ENCODE measurements around the gene PRKAR1B. TPM values are rescaled to one million over a fixed set of nuclear protein-coding genes. Genes with fewer than 3 reads are reported as not detected.
"Not testable (repeated sequence)": the region's sequence is repeated elsewhere in the genome, so short reads cannot be mapped to it uniquely, and the experiment has no call there.

PRKAR1B gene
- total RNA-seq, 4 donors from 2014 or later, result 8.2 to 12.3 (median 10.5) TPM

- no peak for DNase-seq (ENCODE audit: low spot score in 2 of 2)
- H3K4me3 ChIP-seq, result no peak overlapping the region
- no peak overlapping the region for H3K27ac ChIP-seq
- TF ChIP-seq POLR2AphosphoS5 (IDR thresholded peaks at IDR 0.05) (no peak), POLR2A (IDR thresholded peaks at IDR 0.05) (no peak)
- TF ChIP-seq, protein P1, sequence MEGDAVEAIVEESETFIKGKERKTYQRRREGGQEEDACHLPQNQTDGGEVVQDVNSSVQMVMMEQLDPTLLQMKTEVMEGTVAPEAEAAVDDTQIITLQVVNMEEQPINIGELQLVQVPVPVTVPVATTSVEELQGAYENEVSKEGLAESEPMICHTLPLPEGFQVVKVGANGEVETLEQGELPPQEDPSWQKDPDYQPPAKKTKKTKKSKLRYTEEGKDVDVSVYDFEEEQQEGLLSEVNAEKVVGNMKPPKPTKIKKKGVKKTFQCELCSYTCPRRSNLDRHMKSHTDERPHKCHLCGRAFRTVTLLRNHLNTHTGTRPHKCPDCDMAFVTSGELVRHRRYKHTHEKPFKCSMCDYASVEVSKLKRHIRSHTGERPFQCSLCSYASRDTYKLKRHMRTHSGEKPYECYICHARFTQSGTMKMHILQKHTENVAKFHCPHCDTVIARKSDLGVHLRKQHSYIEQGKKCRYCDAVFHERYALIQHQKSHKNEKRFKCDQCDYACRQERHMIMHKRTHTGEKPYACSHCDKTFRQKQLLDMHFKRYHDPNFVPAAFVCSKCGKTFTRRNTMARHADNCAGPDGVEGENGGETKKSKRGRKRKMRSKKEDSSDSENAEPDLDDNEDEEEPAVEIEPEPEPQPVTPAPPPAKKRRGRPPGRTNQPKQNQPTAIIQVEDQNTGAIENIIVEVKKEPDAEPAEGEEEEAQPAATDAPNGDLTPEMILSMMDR (IDR thresholded peaks at IDR 0.05), result no peak
- H3K9me3 ChIP-seq, result no peaks in the 10 kb centered on the region
- 88% methylated on average over 28 of the region's 30 CpGs for WGBS
- H3K36me3 ChIP-seq, result no peaks in the 10 kb centered on the region
- H3K27me3 ChIP-seq, result no peaks in the 10 kb centered on the region
- H3K4me1 ChIP-seq, result no peaks in the 10 kb centered on the region
Measured at GRCh38 chr7:556291-556826, 170.7 kb downstream of the PRKAR1B start.

DNA sequence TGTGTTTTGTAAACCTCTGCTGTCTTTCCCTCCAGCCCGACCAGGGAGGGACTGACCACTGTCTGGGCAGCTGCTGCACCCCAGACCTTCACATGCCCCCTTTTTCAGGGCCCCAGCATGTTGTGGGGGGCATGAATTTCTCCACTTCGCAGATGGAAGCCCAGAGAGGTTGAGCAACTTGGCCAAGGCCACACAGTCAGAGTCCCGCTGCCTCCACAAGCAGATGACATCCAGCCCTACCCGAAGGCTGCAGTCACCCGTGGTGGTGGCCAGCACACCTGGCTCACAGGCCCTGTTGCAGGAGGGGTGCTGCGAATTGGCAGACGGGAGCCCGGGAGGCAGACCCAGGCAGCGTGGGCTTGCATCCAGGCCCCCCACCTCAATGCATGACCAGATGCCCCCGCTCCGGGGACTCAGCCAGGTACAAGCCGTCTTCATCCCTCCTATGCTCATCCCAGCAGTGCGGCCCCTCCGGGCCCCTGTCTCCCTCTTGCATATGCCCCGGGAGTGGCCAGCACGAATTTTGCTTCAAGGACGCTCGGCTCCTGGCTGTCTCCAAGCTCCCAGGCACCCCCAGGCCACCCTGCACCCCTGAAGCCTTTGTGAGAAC is 171.4 kb downstream of the PRKAR1B start:
- TF ChIP-seq POLR2AphosphoS5 (IDR thresholded peaks at IDR 0.05) (no peak), EP300 (IDR thresholded peaks at IDR 0.05) (no peak), POLR2A (IDR thresholded peaks at IDR 0.05) (no peak)
- TF ChIP-seq, protein P1 (IDR thresholded peaks at IDR 0.05), result no peak
- 94% methylated on average over 9 of the region's 18 CpGs for WGBS
- H3K27me3 ChIP-seq, result no peaks in the 10 kb centered on the region

GRCh38 chr7:553636-554111 is 173.4 kb downstream of the PRKAR1B start:
- Histone ChIP-seq H3K4me1 (no peaks in the 10 kb centered on the region), H3K27me3 (no peaks in the 10 kb centered on the region), H3K9me3 (no peaks in the 10 kb centered on the region), H3K36me3 (no peaks in the 10 kb centered on the region), H3K4me3 (no peak overlapping the region), H3K27ac (no peak overlapping the region)
- no peak for DNase-seq (ENCODE audit: low spot score in 2 of 2)
- no peak for TF ChIP-seq EP300 (IDR thresholded peaks at IDR 0.05)
- TF ChIP-seq POLR2A (IDR thresholded peaks at IDR 0.05), result no peak
- TF ChIP-seq POLR2AphosphoS5 (IDR thresholded peaks at IDR 0.05), result no peak
- TF ChIP-seq, protein P1 (IDR thresholded peaks at IDR 0.05), result no peak
- WGBS, result 100% methylated on average over 2 of the region's 18 CpGs

More for the DNA sequence above, 171.4 kb downstream of the PRKAR1B start:
- DNase-seq (ENCODE audit: low spot score in 2 of 2), result no peak
- H3K4me3 ChIP-seq, result no peak overlapping the region
- no peaks in the 10 kb centered on the region for H3K4me1 ChIP-seq
- H3K9me3 ChIP-seq, result no peaks in the 10 kb centered on the region
- no peaks in the 10 kb centered on the region for H3K36me3 ChIP-seq
- no peak overlapping the region for H3K27ac ChIP-seq

DNA sequence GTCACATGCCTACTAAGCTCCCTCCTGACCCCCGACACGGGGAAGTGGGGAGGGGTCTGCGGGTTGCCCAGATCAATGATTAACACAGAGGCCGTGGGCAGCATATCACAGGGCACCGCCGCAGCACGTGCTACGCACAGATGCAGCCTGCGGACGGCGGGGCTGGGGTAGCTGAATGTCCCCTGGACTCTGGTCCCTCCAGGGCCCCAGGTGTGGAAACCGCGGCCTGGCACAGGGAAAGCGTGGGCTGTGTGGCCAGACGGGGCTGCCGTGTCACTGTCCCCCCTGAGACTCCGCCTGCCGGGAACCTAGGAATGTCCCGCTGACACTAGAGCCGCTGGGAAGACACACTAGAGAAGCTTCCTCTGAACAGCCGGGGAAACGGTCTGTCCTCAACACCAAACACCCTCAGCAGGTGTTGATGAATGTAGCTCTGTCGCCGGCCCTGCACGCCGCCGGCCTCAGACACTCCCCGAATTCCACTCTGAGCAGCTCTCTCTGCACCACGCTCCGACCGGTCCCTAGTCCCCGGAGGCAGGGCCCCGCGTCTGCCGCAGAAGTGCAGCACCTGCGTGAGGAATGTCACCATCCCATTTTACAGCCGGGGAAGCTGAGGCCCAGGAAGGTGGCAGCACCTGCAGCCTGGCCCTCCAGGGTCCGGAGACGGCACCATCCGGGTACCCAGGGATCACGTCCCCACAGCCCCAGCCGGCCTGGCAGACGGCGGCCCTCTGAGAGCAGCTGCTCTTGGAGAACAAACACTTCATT is 174.0 kb downstream of the PRKAR1B start:
- no peak overlapping the region for H3K4me3 ChIP-seq
- H3K27me3 ChIP-seq, result no peaks in the 10 kb centered on the region
- 84% methylated on average over 18 of the region's 44 CpGs for WGBS
- DNase-seq (ENCODE audit: low spot score in 2 of 2), result no peak
- TF ChIP-seq POLR2AphosphoS5 (IDR thresholded peaks at IDR 0.05) (no peak), EP300 (IDR thresholded peaks at IDR 0.05) (no peak), POLR2A (IDR thresholded peaks at IDR 0.05) (no peak)
- TF ChIP-seq, protein P1 (IDR thresholded peaks at IDR 0.05), result no peak
- no peaks in the 10 kb centered on the region for H3K4me1 ChIP-seq
- H3K9me3 ChIP-seq, result no peaks in the 10 kb centered on the region
- no peaks in the 10 kb centered on the region for H3K36me3 ChIP-seq
- no peak overlapping the region for H3K27ac ChIP-seq

DNA sequence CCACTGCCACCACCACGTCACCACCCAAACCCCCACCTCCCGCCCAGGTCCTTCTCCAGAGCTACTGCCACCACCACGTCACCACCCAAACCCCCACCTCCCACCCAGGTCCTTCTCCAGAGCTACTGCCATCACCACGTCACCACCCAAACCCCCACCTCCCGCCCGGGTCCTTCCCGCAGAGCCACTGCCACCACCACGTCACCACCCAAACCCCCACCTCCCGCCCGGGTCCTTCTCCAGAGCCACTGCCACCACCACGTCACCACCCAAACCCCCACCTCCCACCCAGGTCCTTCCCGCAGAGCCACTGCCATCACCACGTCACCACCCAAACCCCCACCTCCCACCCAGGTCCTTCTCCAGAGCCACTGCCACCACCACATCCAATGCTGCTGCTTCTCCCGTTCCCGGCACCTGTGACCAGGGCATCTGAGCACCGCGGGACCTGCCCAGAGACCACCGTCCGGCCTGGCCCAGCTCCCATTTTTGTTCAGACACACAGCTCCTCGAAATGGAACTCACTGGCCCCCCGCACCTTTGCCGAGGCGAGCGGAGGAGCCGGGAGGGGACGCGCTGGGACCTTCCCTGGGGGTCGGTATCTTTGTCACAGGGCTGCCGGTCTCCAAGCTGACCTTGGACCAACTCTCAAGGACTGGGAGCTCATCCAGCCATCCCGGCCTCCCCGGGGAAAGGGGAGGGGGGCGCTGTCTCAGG is 174.8 kb downstream of the PRKAR1B start:
- H3K9me3 ChIP-seq; DNase-seq (ENCODE audit: low spot score in 2 of 2); H3K27ac ChIP-seq; H3K4me3 ChIP-seq; H3K36me3 ChIP-seq; H3K4me1 ChIP-seq; H3K27me3 ChIP-seq: not testable (repeated sequence)
- 86% methylated on average over 17 of the region's 32 CpGs for WGBS

GRCh38 chr7:551615-551970 is 175.5 kb downstream of the PRKAR1B start:
- H3K9me3 ChIP-seq; H3K4me3 ChIP-seq; DNase-seq (ENCODE audit: low spot score in 2 of 2); H3K27me3 ChIP-seq; H3K36me3 ChIP-seq; H3K27ac ChIP-seq; H3K4me1 ChIP-seq: not testable (repeated sequence)
- 79% methylated on average over 9 of the region's 9 CpGs for whole genome bisulfite sequencing
